GM21737 (cell line): ENCODE results near the gene CFAP45.

Source experiments
- ATAC-seq: cut with Tn5 transposase; IDR thresholded peaks from one replicate; pipeline ENCODE4 v1.9.1; 2021; ENCODE audit warnings: mild to moderate bottlenecking, moderate library complexity; ENCODE audit not compliant: unreplicated experiment

CFAP45 gene, protein sequence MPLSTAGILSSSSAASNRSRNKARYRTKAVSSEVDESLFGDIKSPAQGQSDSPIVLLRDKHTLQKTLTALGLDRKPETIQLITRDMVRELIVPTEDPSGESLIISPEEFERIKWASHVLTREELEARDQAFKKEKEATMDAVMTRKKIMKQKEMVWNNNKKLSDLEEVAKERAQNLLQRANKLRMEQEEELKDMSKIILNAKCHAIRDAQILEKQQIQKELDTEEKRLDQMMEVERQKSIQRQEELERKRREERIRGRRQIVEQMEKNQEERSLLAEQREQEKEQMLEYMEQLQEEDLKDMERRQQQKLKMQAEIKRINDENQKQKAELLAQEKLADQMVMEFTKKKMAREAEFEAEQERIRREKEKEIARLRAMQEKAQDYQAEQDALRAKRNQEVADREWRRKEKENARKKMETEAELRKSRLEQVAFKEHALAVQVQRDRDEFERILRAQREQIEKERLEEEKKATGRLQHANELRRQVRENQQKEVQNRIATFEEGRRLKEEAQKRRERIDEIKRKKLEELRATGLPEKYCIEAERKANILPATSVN

DNA sequence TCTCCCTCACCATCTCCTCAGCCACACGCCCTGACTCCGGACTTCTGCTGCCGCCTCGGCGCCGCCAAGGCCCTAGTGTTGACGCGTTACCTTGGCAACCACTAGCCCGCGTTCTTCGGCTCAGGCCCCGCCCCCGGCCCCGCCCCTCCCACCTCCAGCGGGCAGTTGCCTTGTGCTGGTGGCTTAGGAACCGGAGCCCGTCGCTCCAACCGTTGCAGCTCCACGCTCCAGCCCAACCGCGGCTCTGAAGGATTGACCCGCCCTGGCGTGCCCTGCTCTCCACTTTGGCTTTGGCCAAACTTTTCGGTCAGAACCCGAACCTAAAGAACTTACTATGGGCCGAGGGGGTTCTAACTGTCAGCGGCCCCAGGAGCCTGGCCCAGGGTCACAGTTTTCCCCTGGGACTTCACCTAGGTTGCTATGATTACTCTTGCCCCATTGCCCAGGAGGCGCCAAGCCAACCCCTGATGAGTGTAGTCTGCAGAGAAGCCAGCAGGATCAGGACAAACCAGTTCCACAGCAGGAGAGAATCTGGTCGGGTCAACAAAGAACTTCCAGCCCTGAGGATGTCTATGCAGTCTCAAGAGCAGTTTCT is at the start of gene CFAP45:
CFAP45 (minus strand) TSS at position 80 of the 595 bp plus-strand sequence; CDS start at position 13, 67 bp downstream.
- ATAC-seq = no peak

DNA sequence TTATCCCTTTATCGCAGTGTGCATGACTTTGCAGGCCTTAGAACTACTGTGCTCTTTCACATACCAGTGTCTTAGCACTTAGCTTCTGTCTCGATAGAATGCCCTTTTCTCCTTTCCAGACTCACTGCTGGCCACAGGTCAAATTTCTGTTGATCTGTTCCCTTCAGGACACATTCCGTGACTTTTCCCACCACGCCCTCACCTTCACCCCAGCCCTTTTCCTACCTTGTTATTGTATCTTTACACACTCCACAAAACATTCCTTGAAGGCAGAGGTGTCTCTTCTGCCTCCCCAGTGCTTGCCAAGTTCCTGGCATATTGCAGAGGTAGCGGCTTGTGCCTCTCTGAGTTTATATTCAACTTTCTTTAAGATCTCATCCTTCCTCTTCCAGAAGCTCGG is 49.2 kb upstream of the CFAP45 start:
- no peak for ATAC-seq

DNA sequence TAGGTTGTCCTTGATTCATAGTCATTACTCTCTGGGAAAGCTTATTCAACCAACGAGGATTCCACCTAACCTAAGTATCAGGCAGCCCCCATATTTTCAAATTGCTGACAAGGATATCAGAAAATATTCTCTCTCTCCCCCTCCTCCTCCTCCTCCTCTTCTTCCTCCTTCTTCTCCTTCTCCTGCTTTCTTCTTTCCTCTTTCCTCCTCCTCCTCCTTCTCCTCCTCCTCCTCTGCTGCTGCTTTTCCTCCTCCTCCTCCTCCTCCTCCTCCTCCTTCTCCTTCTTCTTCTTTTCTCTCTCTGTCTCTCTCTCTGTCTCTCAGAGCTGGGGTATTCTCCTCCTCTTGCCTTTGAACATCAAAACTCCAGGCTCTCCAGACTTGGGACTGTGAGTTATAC is 48.0 kb upstream of the CFAP45 start:
- no peak for ATAC-seq

DNA sequence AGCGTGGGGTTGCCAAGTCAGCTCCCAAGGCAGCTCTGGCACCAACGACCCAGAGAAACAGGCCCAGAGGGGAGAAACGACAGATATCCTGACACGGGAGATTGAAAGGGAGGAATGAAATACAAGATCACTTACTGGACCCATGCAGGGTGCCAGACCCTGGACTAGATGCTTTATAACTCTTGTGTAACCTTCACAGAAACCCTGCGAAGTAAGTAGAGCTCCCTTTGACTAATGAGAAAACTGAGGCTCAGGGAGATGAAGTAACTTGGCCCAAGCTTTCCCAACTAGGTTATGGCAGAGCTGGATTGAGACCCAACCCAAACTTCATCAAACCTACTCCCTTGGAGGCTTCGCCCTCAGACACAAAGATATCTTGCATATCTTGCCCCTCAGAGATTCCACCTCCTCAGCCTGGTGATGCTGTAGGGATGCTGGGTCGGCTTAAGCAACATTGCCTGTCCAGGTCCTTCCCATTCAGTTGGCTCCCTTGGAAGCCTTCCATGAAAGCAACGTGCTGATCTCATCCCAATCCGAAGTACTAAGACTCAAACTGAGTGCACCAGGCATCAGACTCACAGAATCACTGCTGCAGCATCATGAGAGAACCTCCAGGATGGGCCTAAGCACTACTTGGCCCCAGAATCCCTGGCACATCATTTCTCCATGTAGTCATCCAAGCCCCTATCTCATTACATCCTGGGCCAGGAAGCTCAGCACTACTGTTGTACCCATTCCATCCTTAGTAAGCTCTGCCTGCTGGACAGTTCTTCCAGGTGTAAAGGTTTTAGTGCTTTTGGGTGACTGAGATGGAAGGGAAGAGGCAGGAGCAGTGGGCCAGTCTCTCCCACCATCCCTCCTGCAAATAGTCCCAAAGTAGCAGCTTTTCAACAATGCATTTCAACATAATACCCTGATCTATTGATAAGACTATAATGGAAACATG is 46.5 kb upstream of the CFAP45 start:
- ATAC-seq = no peak

DNA sequence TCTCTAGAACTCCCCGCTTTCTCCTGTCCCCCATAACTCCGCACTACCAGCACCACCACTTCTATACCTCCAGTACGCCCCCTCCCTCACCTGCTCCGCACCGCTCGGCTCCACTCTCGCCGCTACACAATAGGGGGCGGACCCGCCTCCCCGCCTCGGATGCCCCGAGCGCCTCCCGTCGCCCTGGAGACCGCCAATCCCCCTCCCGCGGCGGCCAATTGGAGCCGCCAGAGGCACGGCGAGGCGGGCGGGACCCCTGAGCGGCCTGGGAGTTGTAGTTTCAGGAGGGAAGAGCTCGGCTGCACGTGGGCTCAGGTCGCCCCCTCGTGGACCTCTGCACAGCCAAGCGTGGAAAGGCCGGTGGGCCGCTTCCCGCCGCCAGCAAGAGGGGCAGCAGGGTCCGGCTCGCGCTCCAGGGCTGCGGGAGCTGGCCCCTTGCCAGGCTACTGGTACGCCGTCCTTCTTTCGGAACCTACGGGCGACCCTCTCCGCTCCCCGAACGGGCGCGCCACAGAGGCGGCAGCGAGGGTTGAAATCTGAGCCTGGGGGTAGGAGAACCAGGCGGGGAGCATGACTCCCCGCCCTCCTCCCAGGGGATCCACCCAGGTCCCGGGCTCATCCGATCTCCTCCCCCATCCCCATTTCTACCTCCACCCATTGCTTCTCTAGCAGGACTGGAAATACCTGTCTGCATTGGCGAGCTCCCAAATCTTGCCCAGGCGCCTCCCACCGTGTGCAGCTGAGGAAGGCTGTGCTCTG is 45.7 kb upstream of the CFAP45 start, which contains the start of gene IGSF9:
IGSF9 (minus strand) TSS at position 131 of the 759 bp plus-strand sequence. CDS start 2,159 bp downstream, outside the sequence.
- no peak for ATAC-seq

DNA sequence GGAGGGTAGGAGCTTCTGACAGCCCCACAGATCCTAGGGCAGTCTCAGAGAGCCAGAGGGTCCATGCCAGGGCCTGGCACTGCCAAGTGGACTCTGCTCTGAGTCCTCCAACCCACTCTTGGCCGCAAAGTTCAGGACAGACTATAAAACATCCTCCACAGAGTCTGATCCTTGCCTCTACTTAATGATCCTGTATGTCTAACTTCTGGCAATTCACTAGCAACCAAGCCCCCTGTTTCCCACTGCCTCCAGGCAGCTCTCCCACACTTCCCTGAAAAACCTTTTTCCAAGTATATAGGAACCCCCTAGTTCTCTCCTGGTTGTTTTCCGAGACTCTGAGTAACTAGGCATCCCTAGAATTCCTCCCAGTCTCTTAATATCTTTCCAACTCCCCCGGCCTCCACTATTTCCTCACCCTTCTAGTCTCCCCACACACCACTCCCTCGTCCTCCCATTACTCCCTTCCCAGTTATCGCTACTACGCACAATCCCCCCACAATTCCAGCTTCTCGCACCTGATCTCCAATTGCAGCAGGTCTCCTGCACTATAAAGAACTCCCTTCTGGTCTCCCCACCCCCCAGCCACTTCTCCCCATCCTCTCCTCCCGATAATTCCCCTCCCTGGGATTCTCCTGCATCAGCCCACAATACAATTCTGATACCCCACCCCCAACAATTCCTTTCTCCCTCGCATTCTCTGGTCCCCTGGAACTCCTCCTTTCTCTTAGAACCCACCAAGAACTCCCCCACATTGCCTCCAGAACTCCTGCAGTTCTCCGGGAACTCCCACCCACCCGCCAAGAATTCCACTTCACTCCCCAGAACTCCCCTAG is 44.9 kb upstream of the CFAP45 start:
- no peak for ATAC-seq

DNA sequence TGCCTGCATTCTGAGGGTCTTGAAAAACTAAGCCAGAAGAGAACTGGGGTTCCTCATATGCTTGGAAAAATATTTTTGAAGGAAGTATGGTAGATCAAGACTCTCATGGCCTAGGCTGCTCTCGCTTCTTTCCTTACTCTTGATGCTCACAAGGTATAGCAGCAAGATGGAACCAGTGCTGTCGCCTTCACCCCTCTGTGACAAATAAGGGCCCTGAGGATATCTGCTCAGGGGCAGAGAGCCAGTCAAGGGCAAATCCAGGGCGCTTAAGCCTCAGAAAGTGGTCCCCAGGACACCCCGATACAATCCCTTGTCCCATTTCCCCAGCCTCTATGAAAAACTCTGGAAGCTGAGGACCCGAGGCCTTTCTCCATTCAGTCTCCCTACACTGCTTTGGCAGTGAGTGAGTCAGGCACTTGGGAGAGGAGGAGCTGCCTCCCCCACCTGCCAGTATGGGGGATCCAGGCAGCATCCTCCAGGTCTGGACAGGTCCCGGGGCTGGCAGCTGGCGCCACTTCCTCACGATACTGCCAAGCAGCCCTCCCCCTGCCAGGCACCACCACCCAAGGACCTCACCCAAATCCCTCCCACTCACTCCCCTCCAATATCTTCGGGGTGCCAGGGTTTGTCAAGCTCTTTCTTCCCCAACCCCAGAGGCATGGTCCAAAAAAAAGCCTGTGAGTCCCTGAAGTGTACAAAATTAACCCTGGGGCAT is 44.1 kb upstream of the CFAP45 start:
- no peak for ATAC-seq

DNA sequence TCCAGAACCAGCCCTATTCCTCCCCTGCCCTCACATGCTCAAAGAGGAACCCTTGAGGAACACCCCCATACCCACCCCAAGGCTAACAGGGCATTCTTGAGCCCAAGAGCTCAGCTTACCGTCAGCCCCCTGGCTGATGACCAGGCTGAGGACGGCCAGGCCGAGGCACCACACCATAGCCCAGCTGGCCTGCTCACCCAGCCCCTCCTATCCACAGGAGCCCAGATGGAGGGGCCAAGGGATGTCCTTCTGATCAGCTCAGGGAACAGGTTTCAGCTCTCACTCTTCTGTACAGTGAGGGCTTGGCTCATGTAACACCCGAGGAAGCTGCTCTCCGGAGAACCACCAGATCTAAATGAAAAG is 43.3 kb upstream of the CFAP45 start:
- no peak for ATAC-seq

DNA sequence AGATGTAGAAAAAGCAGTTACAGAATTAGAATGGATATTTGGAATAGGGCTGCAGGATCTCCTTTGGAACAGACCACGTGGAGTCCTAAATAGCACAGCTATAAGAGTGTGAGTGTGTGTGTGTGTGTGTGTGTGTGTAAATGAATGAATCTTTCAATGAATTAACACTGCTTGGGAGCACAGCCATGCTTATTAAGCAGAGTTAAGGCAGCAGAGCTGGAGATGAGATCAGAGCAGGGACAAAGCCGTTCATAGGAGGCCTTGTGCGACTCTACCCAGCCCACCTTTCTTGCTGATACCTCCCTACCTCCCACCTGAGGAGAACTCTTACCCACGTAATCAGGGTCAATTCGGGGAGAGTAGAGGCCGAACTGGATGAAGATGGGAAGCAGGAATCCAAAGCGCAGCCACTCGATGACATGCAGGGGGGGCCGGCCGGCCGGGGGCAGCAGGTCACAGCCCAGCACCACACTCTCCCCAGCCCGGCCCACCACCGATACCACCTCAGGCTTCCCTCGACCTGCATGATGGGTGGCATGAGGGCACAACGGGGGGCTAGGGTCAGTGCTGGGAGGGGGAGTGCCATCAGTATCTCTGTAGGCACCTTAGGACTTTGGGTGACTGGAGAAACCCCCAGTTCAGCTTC is 42.8 kb upstream of the CFAP45 start:
- ATAC-seq = no peak

DNA sequence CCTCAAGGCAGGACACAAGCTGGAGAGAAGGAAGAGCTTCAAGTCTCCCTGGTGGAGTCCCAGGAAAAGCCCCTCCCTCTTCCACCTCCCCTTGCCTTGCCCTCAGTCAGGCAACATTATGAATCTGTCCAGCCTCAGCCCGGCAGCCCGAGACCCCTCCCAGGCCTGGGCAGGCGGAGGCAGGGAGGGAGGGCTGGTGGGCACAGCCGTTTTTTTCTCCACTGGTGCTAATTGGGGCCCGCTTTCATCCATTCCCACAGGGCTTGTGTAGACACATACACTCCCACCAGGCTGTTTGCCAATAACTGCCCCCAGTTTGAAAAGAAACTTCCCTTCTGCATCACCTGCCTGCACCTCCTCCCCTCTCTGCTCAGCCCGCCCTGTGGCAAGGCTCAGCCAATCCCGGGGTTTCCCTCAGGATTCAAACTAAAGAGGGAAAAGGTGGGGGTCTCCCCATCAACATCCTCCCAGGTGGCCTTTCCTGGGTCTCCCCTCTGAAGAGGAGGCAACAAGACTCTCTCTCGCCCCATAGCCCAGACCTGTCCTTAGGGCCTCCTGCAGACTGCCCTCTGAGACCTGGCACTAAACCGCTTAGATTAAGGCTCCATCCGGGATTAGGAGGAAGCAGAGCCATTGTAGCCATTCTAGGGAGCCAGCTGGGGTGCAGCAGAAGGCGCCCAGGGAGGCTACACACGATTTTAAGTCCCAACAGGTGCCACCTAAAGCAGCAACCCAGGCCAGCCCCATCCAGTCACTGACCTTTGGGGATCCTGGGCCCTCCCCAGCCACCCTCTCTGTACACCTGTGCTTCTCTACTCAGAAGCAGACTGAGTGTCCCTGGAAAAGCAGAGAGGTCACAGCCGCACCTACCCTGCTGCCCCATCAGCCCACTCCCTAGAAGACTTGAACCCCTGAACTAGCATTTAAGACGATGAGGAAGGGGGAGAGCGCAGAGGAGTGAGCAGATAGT is 41.9 kb upstream of the CFAP45 start:
- no peak for ATAC-seq

DNA sequence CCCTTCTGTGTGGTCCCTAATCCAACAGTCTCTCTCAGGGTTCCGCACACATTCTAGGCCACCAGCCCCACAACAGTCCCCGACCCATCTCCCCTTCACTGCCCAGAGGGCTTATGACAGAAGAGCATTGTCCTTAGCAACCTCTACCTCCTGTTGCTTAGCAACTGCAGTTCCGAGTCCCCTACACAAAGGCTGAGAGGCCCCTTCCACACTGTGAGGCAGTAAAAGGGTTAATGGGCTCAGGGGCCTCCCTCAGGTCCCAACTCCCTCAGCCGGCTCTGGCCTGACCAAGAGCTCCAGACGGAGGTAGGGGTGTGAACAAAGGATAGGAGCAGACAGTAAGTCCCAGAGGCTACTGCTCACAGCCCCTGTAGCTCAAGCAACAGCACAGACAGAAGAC is 41.2 kb upstream of the CFAP45 start:
- no peak for ATAC-seq

DNA sequence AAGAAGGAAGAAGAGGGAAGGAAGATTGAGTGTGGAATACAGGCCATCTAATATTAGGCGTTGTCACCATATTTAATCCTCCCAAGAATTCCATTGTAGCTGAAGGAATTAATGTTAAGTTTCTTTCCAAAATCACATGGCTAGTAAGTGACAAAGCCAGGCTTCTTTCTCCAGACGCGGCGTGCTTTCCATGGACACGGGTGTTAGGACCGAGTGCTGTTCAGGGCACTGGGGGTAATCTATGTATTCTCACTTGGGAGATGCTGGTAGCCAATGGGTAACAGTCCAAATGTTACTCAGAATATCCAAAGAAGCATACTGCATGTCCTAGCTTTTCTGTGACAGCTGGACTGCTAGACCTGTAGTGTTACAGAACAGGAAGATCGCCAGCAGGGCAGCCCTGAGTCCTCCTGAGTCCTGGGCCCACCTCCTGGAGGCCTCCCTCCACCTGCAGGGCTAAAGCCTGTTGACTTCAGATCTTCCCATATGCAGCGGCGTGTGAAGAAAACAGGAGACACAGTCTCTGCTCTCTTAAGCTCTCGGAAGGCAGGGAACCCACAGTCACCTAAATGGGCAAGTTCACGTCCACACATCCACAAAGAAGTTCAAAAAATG is 40.1 kb upstream of the CFAP45 start:
- no peak for ATAC-seq

DNA sequence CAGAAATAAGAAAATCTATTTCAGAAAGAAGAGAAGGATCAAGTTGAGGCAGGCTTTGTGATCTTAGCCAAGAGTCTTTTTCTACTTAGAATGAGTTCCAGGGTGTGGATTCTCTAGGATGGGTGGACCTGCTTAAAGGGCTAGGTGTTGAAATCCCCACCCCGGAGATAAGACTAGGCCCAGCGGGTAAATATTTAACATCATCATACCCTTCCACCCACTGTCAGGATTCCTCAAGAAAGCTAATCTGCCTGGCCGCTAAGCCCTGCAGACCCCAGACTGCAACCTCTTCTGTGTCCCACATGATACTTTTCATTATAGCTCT is 39.7 kb upstream of the CFAP45 start:
- ATAC-seq = no peak

DNA sequence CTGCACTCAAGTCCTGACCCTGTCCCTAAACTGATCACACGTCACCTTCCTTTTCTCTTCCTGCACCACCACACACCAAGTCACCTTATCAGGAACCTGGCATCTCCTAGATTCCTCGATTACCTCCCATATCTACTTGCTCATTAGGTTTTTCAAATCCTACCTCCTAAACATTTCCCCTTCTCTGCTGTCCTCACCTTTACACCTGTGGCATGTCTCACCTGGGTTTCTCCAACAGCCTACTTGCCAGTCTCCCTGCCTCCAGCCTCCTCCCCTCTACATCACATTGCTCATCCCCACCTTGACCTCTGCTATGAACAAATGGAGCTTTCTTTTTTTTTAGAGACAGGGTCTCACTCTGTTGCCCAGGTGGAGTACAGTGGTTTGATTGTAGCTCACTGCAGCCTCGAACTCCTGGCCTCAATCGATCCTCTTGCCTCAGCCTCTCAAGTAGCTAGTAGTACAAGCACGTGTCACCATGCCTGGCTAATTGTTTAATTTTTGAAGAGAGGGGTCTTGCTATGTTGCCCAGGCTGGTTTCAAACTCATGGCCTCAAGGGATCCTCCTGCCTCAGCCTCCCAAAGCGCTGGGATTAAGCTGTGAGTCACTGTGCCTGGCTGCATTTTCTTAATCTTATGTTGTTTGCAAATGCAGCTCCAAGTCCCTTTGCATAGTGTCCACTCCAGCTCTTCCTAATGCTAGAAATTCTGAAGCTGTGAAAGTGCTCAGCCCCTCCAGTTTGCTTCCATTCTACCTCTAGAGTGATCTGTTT is 39.1 kb upstream of the CFAP45 start:
- no peak for ATAC-seq

DNA sequence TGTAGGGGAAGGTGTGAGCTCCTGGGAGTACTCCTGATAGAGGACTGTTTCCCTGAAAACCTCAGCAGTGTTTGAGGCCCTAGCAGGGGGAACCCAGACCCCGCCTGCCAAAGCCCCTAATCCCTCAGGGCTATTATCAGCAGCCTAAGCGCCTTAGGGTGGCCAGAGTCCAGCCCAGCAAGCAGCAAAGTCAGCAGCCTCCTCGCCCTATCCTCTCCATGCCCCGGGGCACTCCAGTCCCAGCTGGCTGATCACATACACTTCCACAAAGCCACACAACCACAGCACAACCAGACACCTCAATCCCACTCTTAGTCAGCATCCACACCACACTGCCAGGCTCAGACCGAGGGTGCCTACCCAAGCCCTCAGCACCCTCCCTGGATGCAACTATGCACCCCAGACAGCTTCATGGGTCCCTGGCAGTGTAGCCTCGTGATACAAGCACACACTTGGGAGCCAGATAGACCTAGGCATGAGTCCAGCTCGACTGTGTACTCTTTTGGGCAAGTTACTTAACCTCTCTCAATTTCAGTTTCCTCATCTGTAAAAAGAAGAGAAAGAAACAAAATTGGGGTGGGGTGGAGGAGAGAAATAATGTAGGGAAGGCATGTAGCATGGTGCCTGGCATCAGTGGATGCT is 38.4 kb upstream of the CFAP45 start:
- no peak for ATAC-seq
